Stomach (tissue), 4 donors: ENCODE measurements around the gene LARGE1.

Experiments
- POLR2A ChIP-seq, 4 donors: fragments of 450-650 bp; IDR thresholded peaks; one replicate each; pipeline ENCODE4 v1.6.1; 2016; ENCODE audit warnings: antibody characterized with exemption in 4 of 4, control low read depth in 2 of 4, mild to moderate bottlenecking in 1 of 4, moderate library complexity in 1 of 4
- POLR2AphosphoS5 ChIP-seq, 3 donors: sonication (generic); formaldehyde crosslinking; IDR thresholded peaks; one replicate each; pipeline ENCODE4 v1.6.1; 2016; ENCODE audit warnings: antibody characterized with exemption in 3 of 3
- TF ChIP-seq, protein P1 (sequence below), 7 experiments: fragments of 450-650 bp in 4 of 7; fragments of 200-600 bp in 3 of 7; sonication (generic) in 3 of 7; IDR thresholded peaks; one replicate each; pipeline ENCODE4 v1.5.1; 2016 to 2019; ENCODE audit warnings: antibody characterized with exemption in 7 of 7, control low read depth in 2 of 7, mild to moderate bottlenecking in 1 of 7

DNA sequence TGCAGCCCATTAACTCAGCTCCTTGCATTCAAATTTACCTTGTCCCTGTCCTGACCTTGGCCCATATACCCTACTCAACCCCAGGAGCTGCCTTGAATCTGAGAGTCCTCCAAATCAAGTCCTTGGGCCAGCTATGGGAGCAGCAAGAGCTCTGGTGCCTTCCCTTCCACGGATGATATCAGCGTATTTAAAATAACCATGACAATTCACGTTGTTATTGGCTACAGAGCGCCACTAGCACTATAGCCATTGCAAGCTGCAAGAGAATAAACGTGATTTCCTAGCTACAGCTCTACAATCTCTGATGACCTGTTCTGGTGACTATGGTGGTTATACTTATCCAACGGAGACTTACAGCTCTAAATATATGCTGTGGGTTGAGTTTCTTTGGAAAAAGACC is 357.8 kb downstream of the LARGE1 start:
- TF ChIP-seq, protein P1, sequence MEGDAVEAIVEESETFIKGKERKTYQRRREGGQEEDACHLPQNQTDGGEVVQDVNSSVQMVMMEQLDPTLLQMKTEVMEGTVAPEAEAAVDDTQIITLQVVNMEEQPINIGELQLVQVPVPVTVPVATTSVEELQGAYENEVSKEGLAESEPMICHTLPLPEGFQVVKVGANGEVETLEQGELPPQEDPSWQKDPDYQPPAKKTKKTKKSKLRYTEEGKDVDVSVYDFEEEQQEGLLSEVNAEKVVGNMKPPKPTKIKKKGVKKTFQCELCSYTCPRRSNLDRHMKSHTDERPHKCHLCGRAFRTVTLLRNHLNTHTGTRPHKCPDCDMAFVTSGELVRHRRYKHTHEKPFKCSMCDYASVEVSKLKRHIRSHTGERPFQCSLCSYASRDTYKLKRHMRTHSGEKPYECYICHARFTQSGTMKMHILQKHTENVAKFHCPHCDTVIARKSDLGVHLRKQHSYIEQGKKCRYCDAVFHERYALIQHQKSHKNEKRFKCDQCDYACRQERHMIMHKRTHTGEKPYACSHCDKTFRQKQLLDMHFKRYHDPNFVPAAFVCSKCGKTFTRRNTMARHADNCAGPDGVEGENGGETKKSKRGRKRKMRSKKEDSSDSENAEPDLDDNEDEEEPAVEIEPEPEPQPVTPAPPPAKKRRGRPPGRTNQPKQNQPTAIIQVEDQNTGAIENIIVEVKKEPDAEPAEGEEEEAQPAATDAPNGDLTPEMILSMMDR (IDR thresholded peaks at IDR 0.05), result no peak
- TF ChIP-seq POLR2A (IDR thresholded peaks at IDR 0.05), result no peak
- no peak for TF ChIP-seq POLR2AphosphoS5 (IDR thresholded peaks at IDR 0.05)
